Upper lobe of left lung (tissue), 4 donors: ENCODE results near the gene IGF2R.

Experiments used
- EP300 ChIP-seq, 4 donors: sonication (generic); formaldehyde crosslinking; IDR thresholded peaks; one replicate each; pipeline ENCODE4 v1.5.1; 2017; ENCODE audit warnings: antibody characterized with exemption in 4 of 4, control low read depth in 2 of 4
- TF ChIP-seq, protein P1 (sequence below), 6 experiments: fragments of 450-650 bp in 4 of 6; fragments of 200-600 bp in 2 of 6; sonication (generic) in 2 of 6; IDR thresholded peaks; one replicate each; pipeline ENCODE4 v1.5.1; 2016 to 2019; ENCODE audit warnings: antibody characterized with exemption in 6 of 6

- TF ChIP-seq, protein P1, sequence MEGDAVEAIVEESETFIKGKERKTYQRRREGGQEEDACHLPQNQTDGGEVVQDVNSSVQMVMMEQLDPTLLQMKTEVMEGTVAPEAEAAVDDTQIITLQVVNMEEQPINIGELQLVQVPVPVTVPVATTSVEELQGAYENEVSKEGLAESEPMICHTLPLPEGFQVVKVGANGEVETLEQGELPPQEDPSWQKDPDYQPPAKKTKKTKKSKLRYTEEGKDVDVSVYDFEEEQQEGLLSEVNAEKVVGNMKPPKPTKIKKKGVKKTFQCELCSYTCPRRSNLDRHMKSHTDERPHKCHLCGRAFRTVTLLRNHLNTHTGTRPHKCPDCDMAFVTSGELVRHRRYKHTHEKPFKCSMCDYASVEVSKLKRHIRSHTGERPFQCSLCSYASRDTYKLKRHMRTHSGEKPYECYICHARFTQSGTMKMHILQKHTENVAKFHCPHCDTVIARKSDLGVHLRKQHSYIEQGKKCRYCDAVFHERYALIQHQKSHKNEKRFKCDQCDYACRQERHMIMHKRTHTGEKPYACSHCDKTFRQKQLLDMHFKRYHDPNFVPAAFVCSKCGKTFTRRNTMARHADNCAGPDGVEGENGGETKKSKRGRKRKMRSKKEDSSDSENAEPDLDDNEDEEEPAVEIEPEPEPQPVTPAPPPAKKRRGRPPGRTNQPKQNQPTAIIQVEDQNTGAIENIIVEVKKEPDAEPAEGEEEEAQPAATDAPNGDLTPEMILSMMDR (IDR thresholded peaks at IDR 0.05) = no peak
- no peak for TF ChIP-seq EP300 (IDR thresholded peaks at IDR 0.05)
Observed at GRCh38 chr6:160027076-160027475, 58.2 kb downstream of the IGF2R start.
